Neural crest cell (in vitro differentiated cells): Measurements from ENCODE around the gene TMEM150A. TPM values are rescaled to one million over a fixed set of nuclear protein-coding genes. Genes with fewer than 3 reads are reported as not detected.

ENCODE experiments used
- DNase-seq: peaks from one replicate; pipeline ENCODE4 v3.0.0; 2021; ENCODE audit warnings: low read depth, mixed read lengths, low spot score
- H3K27ac Mint-ChIP-seq: one replicate; pipeline ENCODE4 v1.8.0; 2021; ENCODE audit warnings: mild to moderate bottlenecking, mixed read lengths; ENCODE audit not compliant: unreplicated experiment
- H3K27me3 Mint-ChIP-seq: 2 replicates; pipeline ENCODE4 v1.8.0; 2021; ENCODE audit warnings: low read depth, mild to moderate bottlenecking, mixed read lengths
- H3K36me3 Mint-ChIP-seq: 2 replicates; pipeline ENCODE4 v1.8.0; 2021; ENCODE audit warnings: low read depth, mild to moderate bottlenecking, mixed read lengths
- H3K4me1 Mint-ChIP-seq: 2 replicates; pipeline ENCODE4 v1.8.0; 2021; ENCODE audit warnings: mixed read lengths
- H3K4me3 Mint-ChIP-seq: one replicate; pipeline ENCODE4 v1.8.0; 2021; ENCODE audit warnings: mild to moderate bottlenecking, mixed read lengths
- H3K9me3 Mint-ChIP-seq: 2 replicates; pipeline ENCODE4 v1.8.0; 2021; ENCODE audit warnings: mixed read lengths
- CTCF ChIP-seq: fragments of 200-600 bp; sonication (generic); conservative IDR thresholded peaks from 2 replicates; pipeline ENCODE4 v1.5.0; 2021; ENCODE audit warnings: antibody characterized with exemption, mild to moderate bottlenecking
- total RNA-seq: library from RNA; stranded (reverse); gene quantifications from 2 replicates; pipeline ENCODE4 v1.2.1, GENCODE V29; 2021

Gene TMEM150A
- total RNA-seq, 1 donor from 2014 or later: 20.9 TPM

- TF ChIP-seq CTCF: no peak
- peaks cover 16% of the 10 kb centered on the region for H3K36me3 Mint-ChIP-seq
Measured at GRCh38 chr2:85642725-85643124, 40.2 kb upstream of the TMEM150A start.

DNA sequence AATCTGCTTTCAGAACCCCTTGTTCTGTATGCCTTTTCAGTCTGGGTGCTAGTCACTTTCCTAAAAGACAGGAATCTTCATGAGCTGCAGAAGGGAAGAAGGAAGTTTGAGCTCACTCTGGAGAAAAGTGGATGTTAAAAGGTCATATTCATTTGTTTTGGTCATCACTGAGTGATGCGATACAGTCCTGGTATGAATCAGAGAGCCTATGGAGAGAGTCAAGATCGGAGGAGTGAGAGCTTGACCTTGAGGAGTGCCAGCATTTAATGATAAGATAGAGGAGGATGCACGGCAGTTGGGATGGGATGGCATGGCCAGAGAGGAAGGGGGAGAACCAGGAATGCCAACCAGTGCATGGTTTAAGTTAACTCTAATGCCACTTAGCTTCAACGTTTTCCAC is 33.1 kb upstream of the TMEM150A start:
- Mint-ChIP-seq H3K4me1 (no peaks in the 10 kb centered on the region), H3K4me3 (no peak overlapping the region), H3K36me3 (peaks cover 17% of the 10 kb centered on the region), H3K27ac (no peak overlapping the region), H3K27me3 (no peaks in the 10 kb centered on the region), H3K9me3 (no peaks in the 10 kb centered on the region)
- TF ChIP-seq CTCF: no peak
- DNase-seq: no peak

More at GRCh38 chr2:85642725-85643124, 40.2 kb upstream of the TMEM150A start:
- H3K27me3 Mint-ChIP-seq: no peaks in the 10 kb centered on the region
- H3K4me1 Mint-ChIP-seq: no peaks in the 10 kb centered on the region
- no peak for DNase-seq
- no peak overlapping the region for H3K4me3 Mint-ChIP-seq
- no peaks in the 10 kb centered on the region for H3K9me3 Mint-ChIP-seq
- H3K27ac Mint-ChIP-seq: no peak overlapping the region

DNA sequence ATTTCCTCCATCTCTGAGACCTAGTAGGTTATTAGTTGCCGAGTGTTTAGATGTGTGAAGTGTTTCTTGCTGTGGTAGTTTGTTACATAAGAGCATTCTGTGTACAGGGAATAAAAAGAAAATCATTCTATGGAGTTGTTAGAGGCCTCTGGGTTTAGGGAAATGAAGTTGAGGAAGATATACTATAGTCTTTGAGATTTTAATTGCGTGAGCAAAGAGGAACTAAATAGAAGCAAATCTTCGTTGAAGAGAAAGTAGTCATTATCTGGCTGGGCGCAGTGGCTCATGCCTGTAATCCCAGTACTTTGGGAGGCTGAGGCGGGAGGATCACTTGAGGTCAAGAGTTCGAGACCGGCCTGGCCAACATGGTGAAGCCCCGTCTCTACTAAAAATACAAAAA is 32.5 kb upstream of the TMEM150A start:
- Mint-ChIP-seq H3K27me3 (no peaks in the 10 kb centered on the region), H3K27ac (no peak overlapping the region), H3K4me1 (no peaks in the 10 kb centered on the region), H3K4me3 (no peak overlapping the region), H3K36me3 (peaks cover 17% of the 10 kb centered on the region), H3K9me3 (no peaks in the 10 kb centered on the region)
- TF ChIP-seq CTCF: no peak
- no peak for DNase-seq

- Mint-ChIP-seq H3K9me3 (no peaks in the 10 kb centered on the region), H3K4me3 (no peak overlapping the region), H3K27me3 (no peaks in the 10 kb centered on the region), H3K36me3 (peaks cover 14% of the 10 kb centered on the region), H3K4me1 (no peaks in the 10 kb centered on the region), H3K27ac (no peak overlapping the region)
- no peak for DNase-seq
- no peak for TF ChIP-seq CTCF
Measured at GRCh38 chr2:85631316-85631715, 28.8 kb upstream of the TMEM150A start.

- H3K9me3 Mint-ChIP-seq: no peaks in the 10 kb centered on the region
- no peaks in the 10 kb centered on the region for H3K4me1 Mint-ChIP-seq
- H3K36me3 Mint-ChIP-seq: peaks cover 17% of the 10 kb centered on the region
- H3K27me3 Mint-ChIP-seq: no peaks in the 10 kb centered on the region
- H3K27ac Mint-ChIP-seq: no peak overlapping the region
- no peak overlapping the region for H3K4me3 Mint-ChIP-seq
- no peak for DNase-seq
- TF ChIP-seq CTCF: no peak
Measured at GRCh38 chr2:85628658-85629057, 26.2 kb upstream of the TMEM150A start.

DNA sequence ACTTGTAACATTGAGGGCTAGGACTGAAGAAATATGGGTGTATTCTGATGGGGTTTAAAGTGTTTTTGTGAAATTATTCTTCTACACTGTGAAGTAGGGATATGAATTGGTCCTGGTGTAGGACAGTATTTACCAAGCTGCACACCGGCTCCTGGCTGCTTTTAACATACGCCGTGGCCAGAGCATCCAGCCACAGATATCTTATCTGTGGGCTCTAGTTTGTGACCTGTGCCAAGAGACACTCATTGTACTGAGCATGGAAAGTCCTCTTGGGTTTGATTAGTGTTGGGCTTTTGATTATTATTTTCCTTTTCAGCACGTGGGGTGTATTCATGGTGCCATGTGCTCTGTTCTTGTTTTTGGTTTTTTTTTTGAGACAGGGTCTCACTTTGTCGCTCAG is 21.5 kb upstream of the TMEM150A start:
- Mint-ChIP-seq H3K27ac (no peak overlapping the region), H3K4me3 (no peak overlapping the region), H3K4me1 (peaks cover 2% of the 10 kb centered on the region), H3K36me3 (peaks cover 15% of the 10 kb centered on the region), H3K27me3 (no peaks in the 10 kb centered on the region), H3K9me3 (no peaks in the 10 kb centered on the region)
- TF ChIP-seq CTCF: no peak
- no peak for DNase-seq
